Dendritic cell treated with granulocyte-macrophage colony-stimulating factor and Interleukin-4, amounts not matched to agents 40 ng/mL and 50 ng/mL, for 4 days (primary cell): ENCODE results near the gene TGM1.
A peak's percentile ranks its signal among the peaks of the same experiment; 100 is the strongest.
"Not testable (repeated sequence)": the region's sequence is repeated elsewhere in the genome, so short reads cannot be mapped to it uniquely, and the experiment has no call there.

ENCODE experiments used
- H3K27ac Mint-ChIP-seq: one replicate; pipeline ENCODE4 v1.8.0; 2022; ENCODE audit warnings: mild to moderate bottlenecking, mixed read lengths
- H3K27me3 Mint-ChIP-seq: one replicate; pipeline ENCODE4 v1.8.0; 2022; ENCODE audit warnings: mild to moderate bottlenecking, mixed read lengths
- H3K36me3 Mint-ChIP-seq: one replicate; pipeline ENCODE4 v1.8.0; 2022; ENCODE audit warnings: low read depth, mixed read lengths
- H3K4me1 Mint-ChIP-seq: one replicate; pipeline ENCODE4 v1.8.0; 2022; ENCODE audit warnings: low read depth, mixed read lengths
- H3K4me3 Mint-ChIP-seq: one replicate; pipeline ENCODE4 v1.8.0; 2022; ENCODE audit warnings: mild to moderate bottlenecking, moderate library complexity, mixed read lengths
- H3K9me3 Mint-ChIP-seq: one replicate; pipeline ENCODE4 v1.8.0; 2022; ENCODE audit warnings: mixed read lengths
- intact Hi-C: fragments of 100-400 bp; cut with micrococcal nuclease; formaldehyde crosslinking; loops from one replicate; pipeline ENCODE4 v1.15.0; 2022

Gene TGM1

DNA sequence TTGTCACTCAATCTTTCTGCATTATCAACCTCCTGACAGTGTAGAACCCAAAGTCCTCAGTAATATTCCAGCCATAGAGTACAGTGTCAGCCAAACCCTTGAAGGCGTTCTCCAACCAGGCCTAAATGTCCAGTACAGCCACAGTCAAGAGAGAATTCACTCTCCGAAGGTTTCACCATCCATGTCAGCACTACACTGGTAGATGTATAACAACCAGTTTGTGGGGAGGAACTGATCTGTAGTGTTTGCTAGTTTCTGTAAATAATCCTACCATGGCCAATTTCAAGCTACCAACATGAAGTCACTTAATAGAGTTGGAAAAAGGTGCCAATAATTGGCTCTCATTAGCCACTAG is 46.7 kb downstream of the TGM1 start:
- no peaks in the 10 kb centered on the region for H3K9me3 Mint-ChIP-seq
- peaks cover 65% of the 10 kb centered on the region for H3K36me3 Mint-ChIP-seq
- no peaks in the 10 kb centered on the region for H3K27me3 Mint-ChIP-seq
- H3K4me3 Mint-ChIP-seq = no peak overlapping the region
- peaks cover 36% of the 10 kb centered on the region for H3K4me1 Mint-ChIP-seq
- intact Hi-C loops = loop anchor here (1.0 to 10.0 kb wide), 3 partner anchors 16 to 102 kb away; partner anchors contain the start of genes DCAF11, GMPR2, NEDD8 and NRL
- peak overlapping the region; percentile 99 for H3K27ac Mint-ChIP-seq

DNA sequence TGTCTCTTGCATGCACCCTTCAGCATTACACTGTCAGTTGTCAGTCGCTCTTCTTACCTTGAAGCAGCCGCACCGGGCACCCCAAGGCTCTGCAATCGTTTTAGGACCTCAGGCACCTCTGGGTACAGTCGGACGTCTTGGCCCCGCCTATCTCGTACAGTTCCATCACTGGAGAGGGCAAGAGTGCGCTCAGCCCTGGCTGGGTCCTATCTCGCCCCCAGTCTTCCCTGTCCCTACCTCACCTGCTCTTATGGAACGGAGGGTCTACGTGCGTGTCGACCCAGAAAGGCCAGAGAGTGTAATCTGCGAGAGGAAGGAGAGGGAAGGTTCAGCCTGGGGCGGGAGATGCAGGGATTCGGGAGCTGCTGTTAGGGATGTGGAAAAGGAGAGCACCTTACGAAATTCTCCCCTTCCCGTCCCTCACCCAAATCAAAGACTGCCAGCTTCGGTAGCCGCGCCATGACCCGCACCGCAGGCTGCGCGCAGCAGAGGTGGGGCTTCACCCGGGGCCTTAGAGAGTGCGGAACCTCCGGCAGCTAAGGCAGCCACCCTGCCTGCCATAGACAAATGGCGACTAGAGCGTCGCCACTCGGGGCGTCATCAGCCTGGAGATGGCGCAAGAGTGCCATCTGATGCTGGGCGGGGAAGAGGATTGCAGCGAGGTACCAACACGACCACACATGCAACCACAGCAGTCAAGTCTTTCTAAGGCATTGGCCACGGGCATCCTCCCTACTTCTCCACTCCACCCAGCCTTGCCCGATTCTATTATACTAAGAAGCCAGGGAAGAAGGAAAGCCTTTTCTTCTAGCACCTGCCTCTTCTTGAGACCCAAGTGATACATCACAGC is 47.3 kb downstream of the TGM1 start, which contains the start of gene MDP1:
MDP1 (minus strand) TSS at position 572 of the 850 bp plus-strand sequence; CDS start at position 461, 111 bp downstream.
- H3K9me3 Mint-ChIP-seq = no peaks in the 10 kb centered on the region
- peak within 1 kb of the TSS; percentile 99 for H3K27ac Mint-ChIP-seq
- H3K4me1 Mint-ChIP-seq = peaks cover 41% of the 10 kb centered on the region
- H3K27me3 Mint-ChIP-seq = no peaks in the 10 kb centered on the region
- peaks cover 71% of the 10 kb centered on the region for H3K36me3 Mint-ChIP-seq
- intact Hi-C loops = loop anchor here (1.0 to 10.0 kb wide), 3 partner anchors 17 to 101 kb away; partner anchors contain the start of genes DCAF11, GMPR2, NEDD8 and NRL
- H3K4me3 Mint-ChIP-seq = peak within 1 kb of the TSS; percentile 90

GRCh38 chr14:24213866-24214662 is 48.9 kb downstream of the TGM1 start:
- H3K9me3 Mint-ChIP-seq = no peaks in the 10 kb centered on the region
- peak overlapping the region; percentile 99 for H3K27ac Mint-ChIP-seq
- H3K4me1 Mint-ChIP-seq = peaks cover 50% of the 10 kb centered on the region
- peaks cover 79% of the 10 kb centered on the region for H3K36me3 Mint-ChIP-seq
- H3K27me3 Mint-ChIP-seq = no peaks in the 10 kb centered on the region
- intact Hi-C loops = loop anchor here (1.0 to 10.0 kb wide), 2 partner anchors 19 to 99 kb away; partner anchors contain the start of genes DCAF11, NRL and TM9SF1
- peak overlapping the region; percentile 94 for H3K4me3 Mint-ChIP-seq

DNA sequence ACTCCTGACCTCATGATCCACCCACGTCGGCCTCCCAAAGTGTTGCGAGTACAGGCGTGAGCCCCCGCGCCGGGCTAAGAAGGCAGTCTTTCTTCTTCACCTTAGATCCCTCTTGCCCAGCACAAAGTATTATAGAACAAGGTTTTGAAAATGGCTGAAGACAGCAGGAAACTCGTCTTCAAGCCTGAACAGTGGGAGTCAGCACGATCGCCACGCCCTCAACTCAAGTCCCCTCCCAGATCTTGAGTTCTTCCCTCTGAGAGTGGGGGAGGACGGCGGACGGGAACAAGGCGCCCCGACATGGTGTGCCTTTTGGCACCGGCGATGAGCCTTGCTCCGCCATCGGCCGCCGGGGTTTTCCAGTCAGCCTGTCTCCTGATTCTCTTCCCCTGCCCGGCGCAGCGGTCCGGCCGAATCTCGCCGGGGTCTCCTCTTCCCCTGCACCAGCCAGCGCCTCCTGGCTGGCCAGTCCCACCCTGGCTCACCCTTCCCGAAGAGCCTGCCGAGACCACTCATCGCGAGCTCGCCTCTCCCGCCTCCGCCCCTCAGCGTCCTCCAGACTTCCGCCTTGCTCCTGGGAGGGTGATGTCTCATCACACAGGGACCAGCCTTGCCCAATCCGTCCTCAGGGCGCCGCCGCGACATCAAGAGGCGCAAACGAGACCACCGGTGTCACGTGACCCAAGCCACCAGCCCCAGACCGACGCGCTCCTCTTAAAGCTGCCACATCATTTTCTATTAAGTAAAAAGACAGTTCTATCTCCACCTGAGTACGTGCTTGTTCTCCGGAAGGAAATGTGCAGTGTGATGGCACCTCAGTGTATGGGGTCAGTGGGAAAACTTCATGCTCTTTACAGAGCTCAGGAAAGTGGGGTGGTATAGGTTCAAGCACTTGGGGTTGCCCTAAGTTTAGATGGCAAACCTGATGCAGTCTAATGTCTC is 49.8 kb downstream of the TGM1 start, which contains the start of gene CHMP4A:
CHMP4A (minus strand) TSS at position 565 of the 942 bp plus-strand sequence; CDS start at position 516, 49 bp downstream.
- Mint-ChIP-seq H3K4me1 (peaks cover 50% of the 10 kb centered on the region), H3K4me3 (peak within 1 kb of the TSS; percentile 94), H3K36me3 (peaks cover 83% of the 10 kb centered on the region), H3K27ac (peak within 1 kb of the TSS; percentile 99), H3K9me3 (no peaks in the 10 kb centered on the region), H3K27me3 (no peaks in the 10 kb centered on the region)
- intact Hi-C loops = loop anchor here (1.0 to 10.0 kb wide), 2 partner anchors 18 to 98 kb away; partner anchors contain the start of genes DCAF11, NRL and TM9SF1

GRCh38 chr14:24211311-24211710 is 51.7 kb downstream of the TGM1 start:
- H3K36me3 Mint-ChIP-seq = peaks cover 83% of the 10 kb centered on the region
- peak overlapping the region; percentile 99 for H3K27ac Mint-ChIP-seq
- H3K27me3 Mint-ChIP-seq = no peaks in the 10 kb centered on the region
- H3K4me1 Mint-ChIP-seq = peaks cover 61% of the 10 kb centered on the region
- no peaks in the 10 kb centered on the region for H3K9me3 Mint-ChIP-seq
- intact Hi-C loops = loop anchor here (10.0 kb wide), 1 partner anchor 97 kb away; the partner anchor contains the start of genes DCAF11 and NRL
- no peak overlapping the region for H3K4me3 Mint-ChIP-seq

DNA sequence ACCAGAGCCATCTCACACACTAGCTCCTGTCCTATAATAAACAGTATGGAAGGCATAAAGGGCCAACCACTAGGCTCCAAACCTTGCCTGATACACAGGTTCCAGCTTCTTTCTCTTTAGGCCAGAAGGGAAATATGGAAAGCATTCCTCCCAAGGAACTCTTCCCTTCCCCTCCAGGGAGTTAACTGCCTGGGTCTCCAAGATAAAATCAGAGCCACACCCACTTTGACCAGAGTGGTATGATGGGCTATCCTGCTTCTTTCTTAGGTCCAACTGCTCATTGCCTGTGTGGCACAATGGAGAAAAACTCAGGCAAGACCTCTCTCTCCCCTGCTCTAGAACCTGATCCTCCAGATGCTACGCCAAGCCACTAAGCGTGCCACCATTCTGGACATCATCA is 55.4 kb downstream of the TGM1 start:
- Mint-ChIP-seq H3K36me3 (peaks cover 95% of the 10 kb centered on the region), H3K27ac (no peak overlapping the region), H3K4me1 (peaks cover 39% of the 10 kb centered on the region), H3K9me3 (peaks cover 7% of the 10 kb centered on the region), H3K27me3 (no peaks in the 10 kb centered on the region), H3K4me3 (no peak overlapping the region)
- intact Hi-C loops = no loop called here

DNA sequence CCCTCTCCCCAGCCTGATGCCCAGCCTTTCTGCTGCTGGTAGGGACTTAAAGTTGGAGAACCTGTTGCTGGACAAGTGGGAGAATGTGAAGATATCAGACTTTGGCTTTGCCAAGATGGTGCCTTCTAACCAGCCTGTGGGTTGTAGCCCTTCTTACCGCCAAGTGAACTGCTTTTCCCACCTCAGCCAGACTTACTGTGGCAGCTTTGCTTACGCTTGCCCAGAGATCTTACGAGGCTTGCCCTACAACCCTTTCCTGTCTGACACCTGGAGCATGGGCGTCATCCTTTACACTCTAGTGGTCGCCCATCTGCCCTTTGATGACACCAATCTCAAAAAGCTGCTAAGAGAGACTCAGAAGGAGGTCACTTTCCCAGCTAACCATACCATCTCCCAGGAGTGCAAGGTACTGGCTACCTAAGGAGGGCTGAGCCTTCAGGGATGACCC is 55.8 kb downstream of the TGM1 start:
- no peak overlapping the region for H3K4me3 Mint-ChIP-seq
- intact Hi-C loops = no loop called here
- no peak overlapping the region for H3K27ac Mint-ChIP-seq
- H3K4me1 Mint-ChIP-seq = peaks cover 38% of the 10 kb centered on the region
- no peaks in the 10 kb centered on the region for H3K27me3 Mint-ChIP-seq
- peaks cover 99% of the 10 kb centered on the region for H3K36me3 Mint-ChIP-seq
- H3K9me3 Mint-ChIP-seq = peaks cover 12% of the 10 kb centered on the region

DNA sequence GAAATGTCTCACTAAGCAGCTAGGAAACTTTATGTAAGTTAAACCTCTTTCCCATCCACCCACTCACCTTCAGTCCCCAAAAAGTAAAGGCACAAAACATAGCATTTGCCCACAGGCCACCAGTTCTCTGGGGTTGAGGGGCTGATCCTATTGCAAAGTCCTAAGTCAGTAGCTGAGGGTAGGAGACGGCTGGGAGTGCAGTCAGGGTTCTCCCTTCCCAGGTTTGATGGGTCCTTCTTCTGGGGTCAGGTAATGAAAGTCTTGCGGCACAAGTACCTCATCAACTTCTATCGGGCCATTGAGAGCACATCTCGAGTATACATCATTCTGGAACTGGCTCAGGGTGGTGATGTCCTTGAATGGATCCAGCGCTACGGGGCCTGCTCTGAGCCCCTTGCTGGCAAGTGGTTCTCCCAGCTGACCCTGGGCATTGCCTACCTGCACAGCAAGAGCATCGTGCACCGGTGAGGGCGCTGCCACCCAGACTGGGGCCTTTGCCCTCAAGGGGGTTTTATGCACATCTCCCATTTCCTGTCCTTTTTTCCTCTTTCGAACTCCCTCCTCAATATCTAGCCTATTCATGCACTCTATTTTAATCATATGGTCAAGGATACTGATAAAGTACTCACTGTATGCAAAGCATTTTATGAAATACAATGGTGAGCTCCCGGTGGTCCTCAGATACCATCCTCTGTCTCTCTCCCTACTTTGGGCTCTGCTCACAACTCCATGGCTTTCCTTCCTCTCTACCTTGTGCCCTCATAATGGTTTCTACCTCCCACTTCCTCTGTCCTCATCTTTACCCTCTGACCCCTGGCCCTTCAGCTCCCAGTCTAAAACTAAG is 56.5 kb downstream of the TGM1 start:
- intact Hi-C loops = no loop called here
- peaks cover 18% of the 10 kb centered on the region for H3K9me3 Mint-ChIP-seq
- no peak overlapping the region for H3K4me3 Mint-ChIP-seq
- H3K27ac Mint-ChIP-seq = no peak overlapping the region
- peaks cover 99% of the 10 kb centered on the region for H3K36me3 Mint-ChIP-seq
- peaks cover 32% of the 10 kb centered on the region for H3K4me1 Mint-ChIP-seq
- no peaks in the 10 kb centered on the region for H3K27me3 Mint-ChIP-seq

- Mint-ChIP-seq H3K36me3 (peaks cover 97% of the 10 kb centered on the region), H3K9me3 (peaks cover 26% of the 10 kb centered on the region), H3K27ac (no peak overlapping the region), H3K4me1 (peaks cover 21% of the 10 kb centered on the region), H3K4me3 (no peak overlapping the region), H3K27me3 (no peaks in the 10 kb centered on the region)
- intact Hi-C loops = no loop called here
Observed at GRCh38 chr14:24204163-24205146, 58.5 kb downstream of the TGM1 start.

DNA sequence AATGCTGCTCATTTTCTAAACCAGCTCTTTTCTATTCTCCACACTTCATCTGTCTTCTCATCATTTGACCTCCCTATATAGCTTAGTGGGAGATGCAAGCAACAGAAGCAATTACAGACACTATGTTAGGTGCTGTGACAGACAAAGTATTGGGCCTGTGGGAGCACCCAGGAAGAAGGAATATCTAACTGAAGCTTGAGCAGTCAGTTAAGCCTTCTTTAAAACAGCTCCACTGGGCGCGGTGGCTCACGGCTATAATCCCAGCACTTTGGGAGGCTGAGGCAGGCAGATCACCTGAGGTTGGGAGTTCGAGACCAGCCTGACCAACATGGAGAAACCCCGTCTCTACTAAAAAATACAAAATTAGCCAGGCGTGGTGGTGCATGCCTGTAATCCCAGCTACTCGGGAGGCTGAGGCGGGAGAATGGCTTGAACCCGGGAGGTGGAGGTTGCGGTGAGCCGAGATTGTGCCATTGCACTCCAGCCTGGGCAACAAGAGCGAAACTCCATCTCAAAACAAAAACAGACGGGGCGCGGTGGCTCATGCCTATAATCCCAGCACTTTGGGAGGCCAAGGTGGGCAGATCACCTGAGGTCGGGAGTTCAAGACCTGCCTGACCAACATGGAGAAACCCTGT is 59.6 kb downstream of the TGM1 start:
- peaks cover 32% of the 10 kb centered on the region for H3K9me3 Mint-ChIP-seq
- H3K27ac Mint-ChIP-seq, H3K4me3 Mint-ChIP-seq, H3K27me3 Mint-ChIP-seq, intact Hi-C loops: not testable (repeated sequence)
- peaks cover 32% of the 10 kb centered on the region for H3K4me1 Mint-ChIP-seq
- H3K36me3 Mint-ChIP-seq = peaks cover 98% of the 10 kb centered on the region

DNA sequence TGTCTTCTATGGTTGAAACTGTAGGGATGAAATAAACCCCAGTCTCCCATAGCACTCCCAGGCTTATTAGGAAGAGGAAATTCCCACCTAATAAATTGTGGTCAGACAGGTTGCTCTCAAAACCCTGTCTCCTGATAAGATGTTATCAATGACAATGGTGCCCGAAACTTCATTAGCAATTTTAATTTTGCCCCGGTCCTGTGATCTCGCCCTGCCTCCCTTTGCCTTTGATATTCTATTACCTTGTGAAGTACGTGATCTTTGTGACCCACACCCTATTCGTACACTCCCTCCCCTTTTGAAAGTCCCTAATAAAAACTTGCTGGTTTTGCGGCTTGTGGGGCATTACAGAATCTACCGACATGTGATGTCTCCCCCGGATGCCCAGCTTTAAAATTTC is 60.4 kb downstream of the TGM1 start:
- intact Hi-C loops = not testable (repeated sequence)

More for the DNA sequence above, 60.4 kb downstream of the TGM1 start:
- Mint-ChIP-seq H3K9me3 (peaks cover 32% of the 10 kb centered on the region), H3K4me1 (peaks cover 28% of the 10 kb centered on the region), H3K36me3 (peaks cover 96% of the 10 kb centered on the region)
- not testable (repeated sequence) for H3K4me3 Mint-ChIP-seq, H3K27ac Mint-ChIP-seq, H3K27me3 Mint-ChIP-seq
